ENCODE measurements around the gene GALE. TPM values are rescaled to one million over a fixed set of nuclear protein-coding genes. Genes with fewer than 3 reads are reported as not detected.

Gene GALE
- total and polyA plus RNA-seq, 2 of the 4 experiments (the other 2 are of a cell fraction) = 31.7 to 39.9 TPM

- TF ChIP-seq NFE2L2 (IDR thresholded peaks at IDR 0.05; ENCODE audit: low read depth, low read length) = no peak
- TF ChIP-seq FOS (IDR thresholded peaks at IDR 0.05; ENCODE audit: low read depth, low read length) = no peak
- TF ChIP-seq POLR2A (IDR thresholded peaks at IDR 0.05; ENCODE audit: low read depth, low read length) = peak; percentile 53; the same call in 1 of the 2 replicates
These were observed at the start of gene GALE (continued) for GRCh38 chr1:23800400-23801337.

DNA sequence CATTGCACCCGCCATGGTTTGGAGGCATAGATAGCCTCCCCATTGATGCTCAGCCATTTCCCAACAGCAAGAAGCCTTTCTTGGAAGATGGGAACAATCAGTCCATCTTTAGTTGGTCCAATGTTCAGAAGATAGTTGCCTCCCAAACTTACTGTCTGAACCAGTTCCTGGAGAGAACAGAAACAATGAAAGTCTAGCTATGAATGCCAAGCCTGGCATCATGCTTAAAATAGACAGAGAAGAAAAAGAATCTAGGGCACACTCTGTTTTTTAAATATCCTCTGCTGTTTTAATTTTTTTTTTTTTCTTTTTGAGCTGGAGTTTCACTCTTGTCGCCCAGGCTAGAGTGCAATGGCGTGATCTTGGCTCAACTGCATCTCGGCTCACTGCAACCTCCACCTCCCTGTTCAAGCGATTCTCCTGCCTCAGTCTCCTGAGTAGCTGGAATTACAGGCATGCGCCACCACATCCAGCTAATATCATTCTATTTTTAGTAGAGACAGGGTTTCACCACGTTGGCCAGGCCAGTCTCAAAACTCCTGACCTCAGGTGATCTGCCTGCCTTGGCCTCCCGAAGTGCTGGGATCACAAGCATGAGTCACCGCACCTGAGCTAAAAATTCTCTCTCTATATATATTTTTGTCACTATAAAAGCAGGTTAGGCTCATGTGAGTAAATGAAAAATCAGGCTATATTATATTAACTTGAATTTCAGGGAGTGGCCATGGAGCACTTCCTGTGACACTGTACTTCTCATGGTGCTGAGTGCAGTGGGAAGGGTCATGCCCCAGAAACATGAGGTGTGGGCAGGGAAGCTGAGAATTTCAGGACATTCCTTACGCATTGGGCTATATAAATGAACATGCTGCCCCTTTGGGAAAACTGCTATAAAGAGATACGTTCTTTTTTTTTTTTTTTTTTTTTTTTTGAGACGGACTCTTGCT, 48.4 kb upstream of the GALE start:
- TF ChIP-seq CTCF (conservative IDR thresholded peaks at IDR 0.05; ENCODE audit: low read depth, low read length) = no peak
- TF ChIP-seq MXI1 (IDR thresholded peaks at IDR 0.05; ENCODE audit: borderline replicate concordance, low read depth, low read length) = no peak
- no peak for TF ChIP-seq POLR2A (IDR thresholded peaks at IDR 0.05; ENCODE audit: low read depth, low read length)
- no peak for TF ChIP-seq ELK1 (IDR thresholded peaks at IDR 0.05; ENCODE audit: borderline replicate concordance, low read depth, low read length)
- no peak for TF ChIP-seq RAD21 (IDR thresholded peaks at IDR 0.05; ENCODE audit: low read length)
- no TSS peak for BruUV-seq (replicated peaks)
- no peak overlapping the region for H2AK5ac ChIP-seq (ENCODE audit: low read depth, low read length)
- no peak overlapping the region for H3K14ac ChIP-seq (replicated peaks; ENCODE audit: low read depth, low read length)
- ChIA-PET POLR2A (ENCODE audit: unreplicated experiment) (no interaction called here), CTCF (interaction anchor here (0.6 kb wide), 1 partner anchor 350 kb away, joined by 4 read pairs; no protein-coding TSS in a partner anchor)
- H3K4me3 ChIP-seq (ENCODE audit: insufficient read depth, low read depth, low read length) = no peak overlapping the region
- no peaks in the 10 kb centered on the region for H3K79me1 ChIP-seq (ENCODE audit: low read depth in 1 of 2, low read length in 2 of 2)
- H3K23ac ChIP-seq (ENCODE audit: low read depth, low read length) = no peak overlapping the region
- H3K27ac ChIP-seq (ENCODE audit: insufficient read depth, low read length) = no peak overlapping the region
- H3K36me3 ChIP-seq (ENCODE audit: control insufficient read depth, insufficient read depth, low read length) = no peaks in the 10 kb centered on the region
- H4K8ac ChIP-seq (ENCODE audit: low read depth in 2 of 2, low read length in 2 of 2) = no peak overlapping the region
- no peak overlapping the region for H2BK120ac ChIP-seq (ENCODE audit: low read depth, low read length)
- no peak overlapping the region for H3K9ac ChIP-seq (ENCODE audit: low read depth, low read length)
- no peak overlapping the region for H2AK9ac ChIP-seq (replicated peaks; ENCODE audit: low read depth, low read length, poor library complexity)
- H4K91ac ChIP-seq (ENCODE audit: insufficient read depth, low read depth, low read length) = no peak overlapping the region
- WGBS, 2 experiments (ENCODE audit: extremely low coverage in 2 of 2, insufficient read length in 1 of 2) = 100% methylated on average over 1 of the region's 12 CpGs; no CpG with 5 or more reads in 1 of the 2 experiments
- H3K9me3 ChIP-seq (ENCODE audit: control insufficient read depth, insufficient read depth, low read length) = no peaks in the 10 kb centered on the region
- in situ Hi-C loops (cut with MboI; ENCODE audit: low sequenced_read_pairs) (no loop called here), intact Hi-C loops (cut with micrococcal nuclease) (no loop called here), dilution Hi-C loops (cut with HindIII; ENCODE audit: low sequenced_read_pairs, unreplicated experiment) (no loop called here)
- H3K4me2 ChIP-seq (ENCODE audit: low read depth, low read length) = no peak overlapping the region
- no peak overlapping the region for H4K5ac ChIP-seq (ENCODE audit: low read depth, low read length)
- no peak overlapping the region for H2AFZ ChIP-seq (replicated peaks; ENCODE audit: low read length, poor library complexity)
- no peaks in the 10 kb centered on the region for H4K20me1 ChIP-seq (ENCODE audit: insufficient read depth, low read length)
- peaks cover 4% of the 10 kb centered on the region for H3K27me3 ChIP-seq (ENCODE audit: control insufficient read depth, insufficient read depth, low read length)
- H2BK5ac ChIP-seq (ENCODE audit: low read depth, low read length, poor library complexity, severe bottlenecking) = no peak overlapping the region
- DNase-seq (no peak), ATAC-seq (ENCODE audit: low read depth) (no peak)
- H3K9me1 ChIP-seq (ENCODE audit: insufficient read depth, low read length) = no peaks in the 10 kb centered on the region
- no peak overlapping the region for H3K4ac ChIP-seq (ENCODE audit: low read depth, low read length)
- H2BK20ac ChIP-seq (ENCODE audit: low read depth, low read length) = no peak overlapping the region
- no peak overlapping the region for H2BK15ac ChIP-seq (ENCODE audit: low read depth, low read length)
- H3K4me1 ChIP-seq (ENCODE audit: control insufficient read depth, insufficient read depth, low read length) = no peaks in the 10 kb centered on the region
- H3K18ac ChIP-seq (ENCODE audit: low read depth, low read length) = no peak overlapping the region
- H3K56ac ChIP-seq (ENCODE audit: extremely low read depth, insufficient read depth, low read length) = no peak overlapping the region

Measured in IMR-90 (cell line).